Prostate gland (tissue), 2 donors: ENCODE data around the gene CBR4.

ENCODE experiments used
- CTCF ChIP-seq, 4 experiments: fragments of 200-600 bp in 2 of 4; fragments of 450-650 bp in 2 of 4; sonication (generic) in 2 of 4; IDR thresholded peaks; 1 replicate in 3 of 4; 2 replicates in 1 of 4; pipeline ENCODE4 v1.5.1; 2016 to 2019; ENCODE audit warnings: antibody characterized with exemption in 4 of 4, mild to moderate bottlenecking in 2 of 4, moderate library complexity in 2 of 4
- POLR2A ChIP-seq: fragments of 450-650 bp; IDR thresholded peaks from one replicate; pipeline ENCODE4 v1.6.1; 2016; ENCODE audit warnings: antibody characterized with exemption, mild to moderate bottlenecking

- TF ChIP-seq CTCF (IDR thresholded peaks at IDR 0.05) (no peak), POLR2A (no peak)
Observed at GRCh38 chr4:169015186-169015623, 5.2 kb upstream of the CBR4 start.
